KMS-11 (cell line): ENCODE measurements around the gene TARBP2.

Experiments used
- H2AFZ ChIP-seq: fragments of 200-600 bp; sonication (generic); 2 replicates; pipeline ENCODE4 v1.6.1; 2016; ENCODE audit warnings: antibody characterized with exemption, mixed run types, low read depth
- H3K27ac ChIP-seq: fragments of 200-600 bp; sonication (generic); 2 replicates; pipeline ENCODE4 v1.6.1; 2016; ENCODE audit warnings: mild to moderate bottlenecking, mixed run types
- H3K27me3 ChIP-seq: fragments of 200-600 bp; sonication (generic); 2 replicates; pipeline ENCODE4 v1.6.1; 2017; ENCODE audit warnings: mild to moderate bottlenecking, low read depth, mixed run types, moderate library complexity; ENCODE audit not compliant: insufficient read depth
- H3K36me3 ChIP-seq: fragments of 200-600 bp; sonication (generic); 2 replicates; pipeline ENCODE4 v1.6.1; 2017; ENCODE audit warnings: mild to moderate bottlenecking, mixed run types; ENCODE audit not compliant: insufficient read depth
- H3K4me1 ChIP-seq: fragments of 200-600 bp; sonication (generic); 2 replicates; pipeline ENCODE4 v1.6.1; 2016; ENCODE audit warnings: mild to moderate bottlenecking, low read depth, mixed run types; ENCODE audit not compliant: poor library complexity, severe bottlenecking
- H3K4me2 ChIP-seq: fragments of 200-600 bp; sonication (generic); 2 replicates; pipeline ENCODE4 v1.7.0; 2016; ENCODE audit warnings: mild to moderate bottlenecking, mixed run types
- H3K4me3 ChIP-seq: fragments of 200-600 bp; sonication (generic); IDR thresholded peaks from 2 replicates; pipeline ENCODE4 v1.6.1; 2017; ENCODE audit warnings: low read depth, low read length, mixed read lengths; ENCODE audit not compliant: insufficient read depth
- H3K79me2 ChIP-seq: fragments of 200-600 bp; sonication (generic); 2 replicates; pipeline ENCODE4 v1.6.1; 2016; ENCODE audit warnings: low read depth, mixed run types; ENCODE audit not compliant: insufficient read depth
- H3K9ac ChIP-seq: fragments of 200-600 bp; sonication (generic); 2 replicates; pipeline ENCODE4 v1.6.1; 2016; ENCODE audit warnings: mild to moderate bottlenecking, mixed run types
- H4K20me1 ChIP-seq: fragments of 200-600 bp; sonication (generic); 2 replicates; pipeline ENCODE4 v1.6.1; 2016; ENCODE audit warnings: mild to moderate bottlenecking, mixed run types; ENCODE audit not compliant: insufficient read depth
- CTCF ChIP-seq: fragments of 200-600 bp; sonication (generic); conservative IDR thresholded peaks from 2 replicates; pipeline ENCODE4 v1.6.1; 2017; ENCODE audit warnings: low read depth, mild to moderate bottlenecking, antibody characterized with exemption, low read length, moderate library complexity, mixed read lengths

Gene TARBP2

DNA sequence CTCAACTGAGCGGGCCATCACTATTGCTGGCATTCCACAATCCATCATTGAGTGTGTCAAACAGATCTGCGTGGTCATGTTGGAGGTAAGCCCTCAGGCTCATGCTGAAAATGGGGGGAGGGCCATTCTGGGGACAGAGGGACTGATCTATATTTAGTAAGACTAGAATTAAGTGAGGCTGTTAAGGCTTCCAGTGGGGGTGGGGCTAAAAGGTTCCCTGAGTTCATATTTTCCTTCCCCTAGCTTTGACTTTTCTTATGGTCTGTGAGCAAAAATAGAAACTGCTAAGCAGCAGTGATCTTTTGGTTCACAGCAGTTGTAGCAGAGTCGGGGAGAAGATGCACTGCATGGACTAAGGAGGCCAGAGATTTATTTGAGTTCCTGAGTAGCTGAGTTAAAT, 40.0 kb upstream of the TARBP2 start:
- peaks cover 99% of the 10 kb centered on the region for H3K79me2 ChIP-seq
- no peak overlapping the region for H3K4me3 ChIP-seq
- H3K36me3 ChIP-seq, result peaks cover 96% of the 10 kb centered on the region
- H3K4me1 ChIP-seq, result peaks cover 100% of the 10 kb centered on the region
- peak overlapping the region; percentile 37 for H3K27ac ChIP-seq
- H3K9ac ChIP-seq, result peak overlapping the region; percentile 11; the same call in 1 of the 2 replicates
- no peak overlapping the region for H2AFZ ChIP-seq
- H3K4me2 ChIP-seq, result peak overlapping the region; percentile 93
- H3K27me3 ChIP-seq, result no peaks in the 10 kb centered on the region
- TF ChIP-seq CTCF, result no peak
- peaks cover 69% of the 10 kb centered on the region for H4K20me1 ChIP-seq

- Histone ChIP-seq H3K27ac (peak overlapping the region; percentile 37), H4K20me1 (peaks cover 73% of the 10 kb centered on the region), H3K27me3 (no peaks in the 10 kb centered on the region), H3K79me2 (peaks cover 99% of the 10 kb centered on the region), H2AFZ (no peak overlapping the region), H3K4me3 (no peak overlapping the region), H3K4me1 (peaks cover 100% of the 10 kb centered on the region), H3K36me3 (peaks cover 96% of the 10 kb centered on the region), H3K4me2 (peak overlapping the region; percentile 93), H3K9ac (no peak overlapping the region; the same call in 1 of the 2 replicates)
- no peak for TF ChIP-seq CTCF
Measured at GRCh38 chr12:53461591-53461990, 39.5 kb upstream of the TARBP2 start.

GRCh38 chr12:53462935-53463334, 38.1 kb upstream of the TARBP2 start:
- Histone ChIP-seq H2AFZ (no peak overlapping the region), H3K27me3 (no peaks in the 10 kb centered on the region), H3K4me1 (peaks cover 100% of the 10 kb centered on the region), H3K36me3 (peaks cover 96% of the 10 kb centered on the region), H3K9ac (peak overlapping the region; percentile 9; the same call in 1 of the 2 replicates), H3K4me2 (peak overlapping the region; percentile 93), H3K79me2 (peaks cover 98% of the 10 kb centered on the region), H3K27ac (peak overlapping the region; percentile 37), H4K20me1 (peaks cover 61% of the 10 kb centered on the region), H3K4me3 (no peak overlapping the region)
- no peak for TF ChIP-seq CTCF

- Histone ChIP-seq H3K4me2 (peak overlapping the region; percentile 93), H2AFZ (no peak overlapping the region), H4K20me1 (peaks cover 55% of the 10 kb centered on the region), H3K27me3 (no peaks in the 10 kb centered on the region), H3K9ac (peak overlapping the region; percentile 9; the same call in 1 of the 2 replicates), H3K36me3 (peaks cover 96% of the 10 kb centered on the region), H3K4me1 (peaks cover 100% of the 10 kb centered on the region), H3K79me2 (peaks cover 98% of the 10 kb centered on the region), H3K27ac (peak overlapping the region; percentile 59; the same call in 1 of the 2 replicates), H3K4me3 (no peak overlapping the region)
- no peak for TF ChIP-seq CTCF
Measured at GRCh38 chr12:53463802-53464560, 37.1 kb upstream of the TARBP2 start.
